GM19463 (cell line): Measurements from ENCODE around the gene ACSS3.
"Not testable (repeated sequence)": the region's sequence is repeated elsewhere in the genome, so short reads cannot be mapped to it uniquely, and the experiment has no call there.

Experiments used
- ATAC-seq: cut with Tn5 transposase; IDR thresholded peaks from one replicate; pipeline ENCODE4 v1.9.1; 2021; ENCODE audit warnings: mild to moderate bottlenecking, moderate library complexity; ENCODE audit not compliant: unreplicated experiment

ACSS3 gene, protein sequence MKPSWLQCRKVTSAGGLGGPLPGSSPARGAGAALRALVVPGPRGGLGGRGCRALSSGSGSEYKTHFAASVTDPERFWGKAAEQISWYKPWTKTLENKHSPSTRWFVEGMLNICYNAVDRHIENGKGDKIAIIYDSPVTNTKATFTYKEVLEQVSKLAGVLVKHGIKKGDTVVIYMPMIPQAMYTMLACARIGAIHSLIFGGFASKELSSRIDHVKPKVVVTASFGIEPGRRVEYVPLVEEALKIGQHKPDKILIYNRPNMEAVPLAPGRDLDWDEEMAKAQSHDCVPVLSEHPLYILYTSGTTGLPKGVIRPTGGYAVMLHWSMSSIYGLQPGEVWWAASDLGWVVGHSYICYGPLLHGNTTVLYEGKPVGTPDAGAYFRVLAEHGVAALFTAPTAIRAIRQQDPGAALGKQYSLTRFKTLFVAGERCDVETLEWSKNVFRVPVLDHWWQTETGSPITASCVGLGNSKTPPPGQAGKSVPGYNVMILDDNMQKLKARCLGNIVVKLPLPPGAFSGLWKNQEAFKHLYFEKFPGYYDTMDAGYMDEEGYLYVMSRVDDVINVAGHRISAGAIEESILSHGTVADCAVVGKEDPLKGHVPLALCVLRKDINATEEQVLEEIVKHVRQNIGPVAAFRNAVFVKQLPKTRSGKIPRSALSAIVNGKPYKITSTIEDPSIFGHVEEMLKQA

DNA sequence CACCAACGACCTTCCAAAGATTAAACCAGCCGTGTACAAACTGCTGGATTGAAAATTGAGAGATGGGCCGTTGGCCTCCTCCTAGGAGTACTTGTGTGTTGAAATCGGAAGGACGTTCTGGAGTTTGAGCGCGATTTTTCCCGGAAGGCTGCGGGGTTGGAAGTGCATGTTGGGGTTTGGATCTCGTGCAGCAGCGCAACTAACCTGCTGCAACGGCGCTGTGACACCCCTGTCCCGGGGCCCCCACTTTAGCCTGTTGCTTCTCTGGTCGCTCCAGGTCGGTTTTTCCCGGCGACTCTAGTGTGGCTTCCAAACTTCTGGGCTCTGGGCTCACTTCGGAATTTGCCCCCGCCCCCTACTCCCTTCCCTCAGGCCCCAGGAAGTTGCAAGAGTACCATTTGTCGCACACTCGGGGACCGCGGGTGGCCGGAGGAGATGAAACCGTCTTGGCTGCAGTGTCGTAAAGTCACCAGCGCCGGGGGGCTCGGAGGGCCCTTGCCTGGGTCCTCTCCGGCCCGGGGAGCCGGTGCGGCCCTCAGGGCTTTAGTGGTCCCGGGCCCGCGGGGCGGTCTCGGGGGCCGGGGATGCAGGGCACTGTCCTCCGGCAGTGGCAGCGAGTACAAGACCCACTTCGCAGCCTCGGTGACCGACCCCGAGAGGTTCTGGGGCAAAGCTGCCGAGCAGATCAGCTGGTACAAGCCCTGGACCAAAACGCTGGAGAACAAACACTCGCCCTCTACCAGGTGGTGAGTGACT lies at the start of gene ACSS3:
Gene ACSS3 (plus strand): TSS at position 394 of the 756 bp plus-strand sequence. CDS start 42 bp downstream, at position 436.
- ATAC-seq, result no peak

- ATAC-seq, result no peak
Observed at GRCh38 chr12:81034926-81035325, 43.0 kb upstream of the ACSS3 start.

GRCh38 chr12:81039231-81039630 lies 38.6 kb upstream of the ACSS3 start:
- no peak for ATAC-seq

DNA sequence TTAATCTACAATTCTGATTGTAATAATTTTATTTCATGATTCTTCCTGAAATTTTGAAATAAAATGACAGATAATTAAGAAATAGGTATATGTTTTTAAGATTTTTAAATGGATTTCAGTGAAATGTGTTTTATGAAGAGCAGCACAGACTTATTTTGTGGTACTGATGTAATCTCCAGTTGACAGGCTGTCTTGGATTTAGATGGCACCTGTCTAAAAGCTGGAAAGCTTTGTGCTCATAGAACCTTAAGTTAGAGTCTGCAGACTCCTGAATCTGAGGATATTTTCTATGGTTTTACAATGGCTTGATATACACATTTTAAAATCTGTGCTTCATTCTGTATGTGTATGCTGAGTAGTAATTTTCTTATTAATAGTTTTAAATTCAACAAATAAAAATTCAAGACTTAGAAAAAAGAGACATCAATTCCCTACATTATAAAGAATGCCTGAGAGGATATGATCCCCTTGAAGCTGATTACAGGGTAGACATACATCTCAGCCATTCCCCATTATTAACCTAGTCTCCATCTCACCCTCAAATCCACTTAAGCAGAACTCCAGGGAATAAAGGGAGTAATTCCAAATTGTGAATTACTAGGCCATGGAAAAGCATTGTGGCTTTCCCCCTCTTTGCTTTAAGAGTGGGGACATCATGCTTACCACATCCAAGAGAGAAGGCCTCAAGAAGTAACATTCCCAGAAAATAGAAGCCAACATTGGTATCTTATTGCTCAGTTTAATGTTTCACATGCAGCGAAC lies 33.7 kb upstream of the ACSS3 start:
- no peak for ATAC-seq

DNA sequence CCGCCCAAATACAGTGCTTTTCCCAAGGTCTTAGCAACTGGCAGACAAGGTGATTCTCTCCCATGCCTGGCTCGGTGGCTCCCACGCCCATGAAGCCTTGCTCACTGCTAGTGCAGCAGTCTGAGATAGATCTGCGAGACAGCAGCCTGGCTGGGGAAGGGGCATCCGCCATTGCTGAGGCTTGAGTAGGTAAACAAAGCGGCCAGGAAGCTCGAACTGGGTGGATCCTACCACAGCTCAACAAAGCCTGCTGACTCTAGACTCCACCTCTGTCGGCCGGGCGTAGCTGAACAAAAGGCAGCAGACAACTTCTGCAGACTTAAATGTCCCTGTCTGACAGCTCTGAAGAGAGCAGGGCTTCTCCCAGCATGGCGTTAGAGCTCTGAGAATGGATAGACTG lies 12.9 kb upstream of the ACSS3 start:
- ATAC-seq, result not testable (repeated sequence)

DNA sequence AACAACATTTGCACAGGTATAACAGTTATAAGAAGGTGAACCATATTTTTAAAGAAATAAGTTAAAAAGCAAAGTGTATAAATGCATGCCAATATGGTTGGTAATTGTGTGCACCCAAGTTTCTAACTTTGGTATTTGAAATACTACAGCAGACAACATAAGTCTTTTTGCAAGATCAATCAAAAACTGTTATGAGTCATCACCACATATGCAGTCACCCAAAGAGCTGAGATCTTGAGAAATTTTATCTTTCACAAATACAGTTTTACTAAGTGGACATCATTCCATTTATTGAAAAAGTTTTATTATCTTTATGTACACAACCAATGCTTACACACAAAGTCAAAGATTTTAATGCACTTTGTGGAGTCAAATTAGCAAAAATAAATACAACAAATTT lies 7.0 kb upstream of the ACSS3 start:
- ATAC-seq, result no peak

- ATAC-seq, result no peak
Observed at GRCh38 chr12:81075539-81075938, 2.3 kb upstream of the ACSS3 start.

DNA sequence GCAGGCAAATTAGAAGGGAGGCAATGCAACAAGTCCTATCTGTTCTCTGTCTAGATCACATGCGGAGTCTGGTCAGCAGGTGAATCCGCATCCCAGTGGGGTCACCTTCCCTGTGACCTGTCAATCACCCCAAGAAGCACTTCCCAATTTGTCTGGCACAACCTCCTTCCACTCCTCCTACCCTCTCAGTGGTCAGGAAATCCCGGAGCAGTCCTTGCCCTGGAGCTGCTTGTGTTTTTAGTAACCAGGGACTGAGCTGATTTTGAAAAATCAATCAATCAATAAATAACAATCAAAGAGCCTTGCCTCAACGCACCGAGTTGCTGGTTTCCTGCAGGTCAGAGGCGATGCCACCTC lies 572 bp upstream of the ACSS3 start:
- ATAC-seq, result no peak

DNA sequence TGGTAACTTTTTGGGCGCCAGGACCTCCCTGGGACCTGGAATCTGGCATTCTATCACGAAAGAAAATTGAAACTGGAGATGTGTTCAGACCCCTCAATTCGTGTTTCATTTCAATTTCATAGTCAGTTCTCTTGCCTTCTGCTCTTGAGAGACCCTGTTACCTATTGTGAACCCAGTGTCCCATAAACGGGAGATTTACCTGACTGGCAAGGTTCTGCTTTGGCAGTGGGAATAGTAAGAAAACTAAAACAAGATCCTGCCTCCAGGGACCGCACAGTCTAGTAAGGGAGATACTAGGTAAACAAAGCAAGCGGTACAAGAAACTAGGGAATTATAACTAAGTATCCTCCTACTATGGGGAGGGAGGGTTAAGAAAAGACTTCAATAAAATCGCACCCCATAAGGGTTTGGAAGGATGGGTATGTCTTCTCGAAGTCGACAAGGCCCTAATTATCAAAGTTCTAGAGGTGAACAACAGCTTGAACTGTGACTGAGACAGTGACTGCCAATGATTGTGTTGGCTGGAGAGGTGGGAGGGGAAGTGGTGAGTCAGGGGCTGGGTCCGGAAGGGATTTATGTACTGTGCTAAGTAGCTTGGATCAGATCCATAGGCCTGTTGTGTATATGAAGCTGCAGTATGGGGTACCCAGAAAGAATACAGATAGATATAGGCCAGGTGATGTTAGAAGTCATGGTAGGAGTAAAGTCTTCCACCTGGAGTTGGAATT lies 754 bp downstream of the ACSS3 start:
- no peak for ATAC-seq

GRCh38 chr12:81079280-81080076 lies 1.6 kb downstream of the ACSS3 start:
- ATAC-seq, result no peak

DNA sequence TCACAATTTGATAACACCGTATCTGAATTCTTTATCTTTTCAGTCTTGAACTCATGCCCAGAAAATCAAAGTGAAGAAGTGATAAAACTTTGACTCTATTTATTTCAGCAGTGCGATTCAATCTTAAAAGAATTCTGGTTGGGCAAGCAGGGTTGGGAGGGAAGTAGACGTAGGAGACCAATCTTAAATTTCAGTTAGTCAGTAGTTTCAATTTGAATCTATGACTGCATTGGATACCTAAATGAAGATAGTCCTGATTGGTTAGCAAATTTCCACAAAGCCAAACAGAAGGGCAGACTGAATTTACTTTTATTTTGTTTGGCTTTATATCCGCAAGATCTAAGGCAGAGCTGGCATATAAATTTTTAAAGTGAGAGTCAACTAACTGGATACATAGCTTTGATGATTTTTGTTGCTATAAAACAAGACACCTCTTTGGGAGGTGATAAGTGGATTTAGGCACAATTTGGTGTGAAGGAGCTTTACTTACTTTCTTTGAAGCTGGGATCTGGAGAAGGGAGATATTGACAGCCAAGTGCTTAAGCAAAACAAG lies 2.6 kb downstream of the ACSS3 start:
- no peak for ATAC-seq

DNA sequence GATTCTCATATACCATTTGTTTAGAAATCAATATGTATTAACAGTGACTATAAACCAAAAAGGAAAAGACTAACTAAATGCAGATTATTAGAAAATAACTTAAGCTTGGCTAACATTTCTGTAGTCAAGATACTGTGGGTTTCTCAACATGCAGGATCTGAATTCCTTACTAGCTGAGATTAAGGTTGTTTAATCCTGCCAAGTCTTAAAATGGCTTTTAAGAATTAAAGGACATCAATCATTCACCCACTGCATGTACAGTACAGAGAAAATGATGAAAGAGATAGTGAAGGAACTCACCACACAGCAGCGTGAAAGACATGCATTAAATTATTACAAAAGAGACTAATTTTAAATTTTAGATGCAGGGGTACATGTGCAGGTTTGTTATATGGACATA lies 3.8 kb downstream of the ACSS3 start:
- no peak for ATAC-seq

- ATAC-seq, result no peak
Observed at GRCh38 chr12:81083018-81083417, 5.1 kb downstream of the ACSS3 start.

GRCh38 chr12:81083906-81084513 lies 6.1 kb downstream of the ACSS3 start:
- no peak for ATAC-seq

DNA sequence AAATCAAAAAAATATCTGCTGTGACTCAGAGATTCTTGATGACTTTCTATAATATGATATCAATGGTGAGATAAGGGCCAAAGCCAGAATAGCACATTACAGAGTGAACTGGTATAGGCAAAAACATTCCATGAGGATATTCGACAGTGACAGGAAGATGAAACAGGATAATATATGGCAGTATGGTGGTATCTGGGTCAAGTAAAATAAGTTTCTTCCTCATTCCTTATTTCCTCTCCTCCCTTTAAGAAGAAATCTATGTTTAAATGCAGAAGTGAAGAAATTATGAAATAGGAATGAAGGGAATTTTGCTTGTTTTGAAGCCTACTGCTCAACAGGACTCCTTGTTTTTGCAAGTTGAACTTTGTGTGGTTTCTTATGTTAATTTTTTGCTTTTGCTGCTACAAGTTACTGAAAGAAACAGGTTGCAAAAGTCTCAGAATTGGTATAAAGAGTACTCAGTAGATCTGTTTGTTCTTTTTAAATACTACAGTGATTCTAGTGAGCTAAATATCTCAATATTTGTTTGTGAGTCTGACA lies 7.0 kb downstream of the ACSS3 start:
- no peak for ATAC-seq

GRCh38 chr12:81085832-81086231 lies 8.0 kb downstream of the ACSS3 start:
- no peak for ATAC-seq

DNA sequence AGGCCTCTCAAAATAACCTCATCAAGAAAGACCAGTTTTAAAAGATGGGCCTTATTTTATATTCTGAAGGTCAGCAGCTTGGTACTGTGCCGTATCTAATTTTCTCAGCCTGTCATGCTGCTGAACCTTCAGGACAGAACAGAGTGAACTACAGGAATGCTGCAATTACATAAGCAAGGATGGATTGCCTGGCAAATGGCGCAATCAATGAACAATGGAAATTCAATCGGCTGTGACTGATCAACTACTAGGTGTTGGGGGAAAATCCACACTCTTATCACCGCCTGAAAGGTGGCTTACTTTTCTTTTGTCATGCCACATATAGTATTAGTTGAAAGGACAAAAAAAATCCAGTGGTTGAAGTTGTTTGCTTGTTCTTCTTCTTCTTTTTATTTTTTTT lies 8.5 kb downstream of the ACSS3 start:
- no peak for ATAC-seq

DNA sequence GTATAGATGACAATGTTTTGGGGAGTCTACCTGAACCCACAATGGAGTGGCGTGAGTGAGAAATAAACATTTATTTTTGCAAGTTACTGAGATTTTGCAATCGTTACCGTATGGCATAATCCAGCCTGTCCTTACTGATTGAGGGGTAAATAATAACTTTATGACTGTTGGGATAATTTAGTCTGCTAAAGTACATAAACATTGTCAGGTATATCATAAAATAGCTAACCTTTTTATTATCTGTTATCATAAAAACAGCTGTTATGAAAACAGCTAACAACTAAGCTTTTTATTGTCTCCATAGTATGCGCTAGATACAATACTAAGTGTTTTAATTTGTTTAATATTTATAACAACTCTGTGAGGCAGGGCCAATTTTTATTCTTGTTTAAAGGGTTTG lies 10.3 kb downstream of the ACSS3 start:
- no peak for ATAC-seq

DNA sequence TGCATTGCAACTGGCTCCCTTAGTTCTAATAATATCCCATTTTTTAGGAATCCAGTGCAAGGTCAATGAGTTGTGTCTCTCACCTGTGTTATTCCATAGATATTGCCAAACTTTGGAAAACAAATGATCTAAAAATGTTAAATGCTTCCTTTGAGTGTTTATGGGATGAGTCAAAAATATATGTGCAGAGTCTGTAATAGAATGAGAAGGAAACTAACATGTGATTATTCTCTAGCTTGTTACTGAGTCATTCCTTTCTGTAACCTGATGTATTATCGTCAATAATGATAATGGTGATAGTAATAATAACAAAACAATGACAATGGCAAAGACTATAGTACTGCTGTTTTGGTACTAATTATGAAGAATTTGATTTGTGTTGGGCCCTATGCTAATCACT lies 11.5 kb downstream of the ACSS3 start:
- no peak for ATAC-seq
